GM21825 (cell line): ENCODE data around the gene MTR.

Source experiments
- ATAC-seq: cut with Tn5 transposase; IDR thresholded peaks from one replicate; pipeline ENCODE4 v1.9.1; 2021; ENCODE audit warnings: mild to moderate bottlenecking, moderate library complexity; ENCODE audit not compliant: unreplicated experiment

The MTR gene

DNA sequence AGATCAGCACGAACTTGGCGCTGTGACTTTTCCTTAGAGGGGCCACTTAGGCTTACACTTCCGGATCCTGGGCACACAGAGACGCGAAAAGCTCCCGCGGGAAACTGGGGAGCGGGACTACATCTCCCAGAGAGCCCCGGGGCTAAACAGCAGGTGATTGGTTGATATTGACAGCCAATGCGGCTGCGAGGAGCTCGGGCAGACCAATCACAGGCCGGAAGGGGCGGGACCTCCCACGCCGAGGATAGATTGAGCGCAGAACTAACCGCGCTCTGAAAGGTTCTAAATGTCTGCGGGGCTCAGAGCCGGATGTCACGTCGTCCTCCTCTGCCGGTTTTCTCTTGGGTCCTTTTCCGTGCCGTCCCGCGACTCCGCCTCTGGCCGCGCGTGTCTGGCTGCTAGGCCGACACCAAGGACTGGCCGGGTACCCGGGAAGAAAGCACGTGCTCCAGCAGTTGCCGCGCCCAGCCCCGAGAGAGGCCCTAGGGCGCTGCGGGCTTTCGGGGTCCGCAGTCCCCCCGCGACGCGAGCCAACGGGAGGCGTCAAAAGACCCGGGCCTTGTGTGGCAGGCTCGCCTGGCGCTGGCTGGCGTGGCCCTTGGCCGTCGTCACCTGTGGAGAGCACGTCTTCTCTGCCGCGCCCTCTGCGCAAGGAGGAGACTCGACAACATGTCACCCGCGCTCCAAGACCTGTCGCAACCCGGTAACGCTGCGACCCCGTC lies at the start of gene MTR:
Gene MTR, plus strand, starts transcription at position 258 of the 722 bp plus-strand sequence. Its CDS starts 412 bp downstream, at position 670.
- peak; percentile 99 for ATAC-seq

DNA sequence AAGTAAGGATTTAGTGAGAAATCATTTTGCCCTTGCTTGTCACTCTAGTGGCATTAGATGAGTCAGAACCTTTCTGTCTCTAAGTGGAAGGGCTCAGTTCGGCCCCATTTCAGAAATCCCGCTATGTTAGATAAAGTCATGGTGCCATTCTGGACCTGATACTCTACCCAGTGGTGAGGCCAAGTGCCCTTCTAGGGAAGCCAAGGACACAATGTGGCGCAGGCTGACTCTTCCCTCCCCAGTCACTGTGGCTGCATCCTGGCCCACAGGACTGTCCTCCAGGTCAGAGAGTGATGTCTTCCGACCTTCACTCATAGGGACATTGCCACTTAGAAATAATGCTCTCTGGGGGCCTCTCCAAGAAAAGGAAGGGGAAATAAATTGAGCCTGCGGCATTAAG lies 48.3 kb upstream of the MTR start:
- no peak for ATAC-seq

GRCh38 chr1:236747311-236747985 lies 47.6 kb upstream of the MTR start:
- ATAC-seq, result no peak

DNA sequence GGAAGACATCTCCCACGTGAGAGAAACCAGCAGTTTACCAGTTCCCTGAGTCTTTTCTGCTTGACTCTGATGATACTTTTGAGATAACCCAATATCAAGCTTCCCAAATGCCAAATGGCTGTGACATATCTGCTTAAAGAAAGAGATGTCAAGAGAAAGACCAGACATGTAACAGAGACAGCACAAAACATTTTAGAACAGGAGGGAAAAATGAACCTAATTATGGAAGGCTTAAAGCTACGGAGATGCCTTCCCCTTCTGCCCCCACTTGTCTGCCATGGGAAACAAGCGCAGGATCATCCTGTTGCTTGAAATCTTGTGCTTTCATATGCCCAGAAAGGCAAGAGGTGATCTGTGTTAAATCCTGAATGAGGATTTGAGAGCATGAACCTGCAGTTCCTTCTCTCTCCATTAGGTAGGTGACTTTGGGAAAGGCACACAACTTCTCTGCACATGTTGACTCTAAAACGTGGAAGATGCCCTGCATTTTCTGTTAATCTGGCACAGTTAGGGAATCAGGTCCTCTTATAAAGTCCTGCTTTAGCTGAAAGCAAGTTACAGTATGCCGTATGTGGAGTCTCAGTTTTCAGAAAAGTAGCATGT lies 46.7 kb upstream of the MTR start:
- ATAC-seq, result no peak

GRCh38 chr1:236750928-236751327 lies 44.2 kb upstream of the MTR start:
- ATAC-seq, result no peak

DNA sequence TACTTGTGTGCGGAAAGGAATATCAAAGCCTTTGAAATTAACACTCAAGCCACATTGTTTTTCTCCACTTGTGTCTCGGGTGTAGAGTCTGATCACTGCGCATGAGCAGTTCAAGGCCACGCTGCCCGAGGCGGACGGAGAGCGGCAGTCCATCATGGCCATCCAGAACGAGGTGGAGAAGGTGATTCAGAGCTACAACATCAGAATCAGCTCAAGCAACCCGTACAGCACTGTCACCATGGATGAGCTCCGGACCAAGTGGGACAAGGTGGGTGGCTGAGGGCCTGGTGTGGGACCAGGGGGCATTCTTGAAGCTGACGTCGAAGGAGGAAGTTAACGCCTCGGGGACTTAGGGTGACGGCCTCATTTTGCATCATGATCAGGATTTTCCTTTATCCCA lies 43.7 kb upstream of the MTR start:
- no peak for ATAC-seq

GRCh38 chr1:236751935-236752334 lies 43.2 kb upstream of the MTR start:
- no peak for ATAC-seq

- ATAC-seq, result no peak
These were observed 41.6 kb upstream of the MTR start for GRCh38 chr1:236753516-236753915.

DNA sequence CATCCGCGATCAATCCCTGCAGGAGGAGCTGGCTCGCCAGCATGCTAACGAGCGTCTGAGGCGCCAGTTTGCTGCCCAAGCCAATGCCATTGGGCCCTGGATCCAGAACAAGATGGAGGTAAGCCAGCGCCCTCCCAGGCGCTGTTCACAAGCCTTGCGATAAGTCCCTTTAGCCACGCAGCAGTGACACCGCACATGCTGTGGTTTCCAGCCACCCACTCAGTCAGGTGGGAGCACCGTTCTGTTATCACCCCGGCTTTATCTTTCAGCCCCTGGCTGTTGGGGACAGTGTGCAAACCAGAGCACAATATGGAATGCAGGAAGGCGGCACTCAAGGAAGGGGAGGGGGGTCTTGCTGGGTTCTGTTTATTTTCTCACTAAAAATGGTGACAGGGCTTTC lies 41.1 kb upstream of the MTR start:
- no peak for ATAC-seq

DNA sequence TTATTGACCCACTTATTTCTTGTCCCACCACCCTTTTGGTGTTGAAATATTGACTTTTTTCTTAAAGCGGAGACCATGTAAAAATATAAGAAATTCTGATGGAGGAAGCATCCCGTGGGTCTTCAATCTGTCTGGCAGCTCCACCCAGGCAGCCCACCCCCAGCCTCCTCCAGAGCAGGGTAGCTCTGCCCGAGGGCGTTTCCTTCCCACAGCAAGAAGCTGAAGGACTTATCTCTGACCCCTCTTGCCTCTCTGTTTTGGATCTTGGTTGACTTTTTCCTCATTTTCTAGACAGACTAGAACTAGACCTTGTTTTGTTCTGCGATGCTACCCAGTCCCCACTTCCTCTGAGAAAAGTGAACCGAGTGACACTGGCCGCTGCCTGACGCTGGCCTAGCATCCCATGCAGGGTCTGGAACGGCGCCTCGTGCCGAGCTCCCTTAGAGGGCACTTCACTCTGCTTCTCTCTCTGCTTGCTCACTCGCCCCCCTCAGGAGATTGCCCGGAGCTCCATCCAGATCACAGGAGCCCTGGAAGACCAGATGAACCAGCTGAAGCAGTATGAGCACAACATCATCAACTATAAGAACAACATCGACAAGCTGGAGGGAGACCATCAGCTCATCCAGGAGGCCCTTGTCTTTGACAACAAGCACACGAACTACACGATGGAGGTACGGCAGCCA lies 40.4 kb upstream of the MTR start:
- ATAC-seq, result no peak

GRCh38 chr1:236757640-236758039 lies 37.5 kb upstream of the MTR start:
- ATAC-seq, result no peak

- no peak for ATAC-seq
These were observed 35.7 kb upstream of the MTR start for GRCh38 chr1:236759252-236759859.

GRCh38 chr1:236760480-236760879 lies 34.6 kb upstream of the MTR start:
- no peak for ATAC-seq

GRCh38 chr1:236760986-236761385 lies 34.1 kb upstream of the MTR start:
- ATAC-seq, result no peak

- no peak for ATAC-seq
These were observed 33.5 kb upstream of the MTR start for GRCh38 chr1:236761397-236762132.

- no peak for ATAC-seq
These were observed 32.7 kb upstream of the MTR start for GRCh38 chr1:236762410-236762809.

GRCh38 chr1:236765831-236766230 lies 29.3 kb upstream of the MTR start:
- no peak for ATAC-seq

- no peak for ATAC-seq
These were observed 28.6 kb upstream of the MTR start for GRCh38 chr1:236766506-236766905.

DNA sequence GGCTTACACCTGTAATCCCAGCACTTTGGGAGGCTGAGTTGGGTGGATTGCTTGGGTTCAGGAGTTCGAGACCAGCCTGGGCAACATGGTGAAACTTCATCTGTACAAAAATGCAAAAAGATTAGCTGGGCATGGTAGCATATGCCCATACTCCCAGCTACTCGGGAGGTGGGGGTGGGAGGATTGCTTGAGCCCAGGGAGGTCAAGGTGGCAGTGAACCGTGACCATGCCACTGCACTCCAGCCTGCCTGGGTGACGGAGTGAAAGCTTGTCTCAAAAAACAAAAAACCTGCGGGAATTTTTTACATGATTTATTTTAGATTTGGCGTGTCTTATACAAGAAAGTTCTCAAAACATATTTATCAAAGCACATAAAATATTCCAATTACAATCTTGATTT lies 27.8 kb upstream of the MTR start:
- ATAC-seq, result no peak

DNA sequence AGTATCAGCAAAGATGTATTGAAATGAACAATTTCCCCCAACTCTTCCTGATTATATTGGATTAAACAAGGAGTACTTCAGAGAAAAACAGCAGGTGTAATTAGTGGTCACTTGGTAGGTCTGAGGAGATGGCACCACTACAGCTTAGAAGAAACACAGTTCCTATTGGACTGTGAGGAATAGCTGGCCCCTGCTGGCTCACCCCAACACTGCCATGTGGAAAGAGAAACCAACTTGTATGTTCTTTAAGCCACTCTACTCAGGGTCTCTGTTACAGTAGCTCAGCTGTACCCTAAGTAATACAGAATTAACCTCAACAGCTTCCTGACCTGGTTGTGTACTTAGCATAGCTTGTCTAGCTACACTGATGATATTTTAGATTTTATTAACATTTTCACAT lies 26.5 kb upstream of the MTR start:
- no peak for ATAC-seq

DNA sequence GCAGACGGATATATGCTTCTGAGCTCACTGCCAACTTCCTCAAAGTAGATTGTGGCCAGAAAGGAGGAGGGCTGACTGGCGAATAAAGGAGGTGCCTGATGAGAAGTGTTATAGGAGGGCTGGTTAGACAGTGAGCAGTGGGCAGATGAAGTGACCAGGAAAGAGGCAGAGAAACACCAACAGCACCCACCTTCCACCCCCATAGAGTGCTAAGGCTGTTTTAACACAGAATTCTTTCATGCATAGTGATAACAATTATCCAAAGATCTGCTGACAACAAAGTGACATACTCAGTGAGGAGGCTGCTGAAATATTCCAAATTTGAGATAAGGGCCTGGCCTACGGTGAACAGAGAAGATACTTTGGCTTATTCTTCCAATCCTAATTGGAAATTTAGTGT lies 21.2 kb upstream of the MTR start:
- no peak for ATAC-seq
